ENCODE results near the gene USP11.

GRCh38 chrX:47200385-47201150 lies 32.2 kb upstream of the USP11 start:
- TF ChIP-seq, protein P1, sequence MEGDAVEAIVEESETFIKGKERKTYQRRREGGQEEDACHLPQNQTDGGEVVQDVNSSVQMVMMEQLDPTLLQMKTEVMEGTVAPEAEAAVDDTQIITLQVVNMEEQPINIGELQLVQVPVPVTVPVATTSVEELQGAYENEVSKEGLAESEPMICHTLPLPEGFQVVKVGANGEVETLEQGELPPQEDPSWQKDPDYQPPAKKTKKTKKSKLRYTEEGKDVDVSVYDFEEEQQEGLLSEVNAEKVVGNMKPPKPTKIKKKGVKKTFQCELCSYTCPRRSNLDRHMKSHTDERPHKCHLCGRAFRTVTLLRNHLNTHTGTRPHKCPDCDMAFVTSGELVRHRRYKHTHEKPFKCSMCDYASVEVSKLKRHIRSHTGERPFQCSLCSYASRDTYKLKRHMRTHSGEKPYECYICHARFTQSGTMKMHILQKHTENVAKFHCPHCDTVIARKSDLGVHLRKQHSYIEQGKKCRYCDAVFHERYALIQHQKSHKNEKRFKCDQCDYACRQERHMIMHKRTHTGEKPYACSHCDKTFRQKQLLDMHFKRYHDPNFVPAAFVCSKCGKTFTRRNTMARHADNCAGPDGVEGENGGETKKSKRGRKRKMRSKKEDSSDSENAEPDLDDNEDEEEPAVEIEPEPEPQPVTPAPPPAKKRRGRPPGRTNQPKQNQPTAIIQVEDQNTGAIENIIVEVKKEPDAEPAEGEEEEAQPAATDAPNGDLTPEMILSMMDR (IDR thresholded peaks at IDR 0.05; ENCODE audit: low read depth, low read length, poor library complexity, severe bottlenecking), result no peak
- no peak for TF ChIP-seq EZH2phosphoT487 (IDR thresholded peaks at IDR 0.05; ENCODE audit: borderline replicate concordance, low read length)

All from DOHH2 (cell line).